PFSK-1 (cell line): ENCODE measurements around the gene IL3.

Experiments
- FOXP2 ChIP-seq: optimal IDR thresholded peaks from 2 replicates; pipeline ENCODE3; 2011; ENCODE audit warnings: borderline replicate concordance, control low read depth, inconsistent platforms; ENCODE audit not compliant: insufficient read depth; ENCODE audit errors: extremely low read length, extremely low read depth
- POLR2AphosphoS5 ChIP-seq: IDR thresholded peaks from 2 replicates; pipeline ENCODE4 v1.6.1; 2012; ENCODE audit warnings: low read depth, mild to moderate bottlenecking, control low read depth, low read length, moderate library complexity
- SIN3A ChIP-seq: IDR thresholded peaks from 2 replicates; pipeline ENCODE4 v1.6.1; 2012; ENCODE audit warnings: mild to moderate bottlenecking, low read length, moderate library complexity, borderline replicate concordance; ENCODE audit not compliant: insufficient read depth
- TAF1 ChIP-seq: IDR thresholded peaks from 2 replicates; pipeline ENCODE4 v1.6.1; 2012; ENCODE audit warnings: low read length, control low read depth, borderline replicate concordance; ENCODE audit not compliant: insufficient read depth
- TF ChIP-seq, protein P1 (sequence below), 2 experiments: IDR thresholded peaks; 2 replicates each; pipeline versions ENCODE4 v1.6.1 to v1.8.0; 2011 to 2012; ENCODE audit warnings: low read depth in 2 of 2, low read length in 2 of 2, control low read depth in 1 of 2, inconsistent platforms in 1 of 2, mild to moderate bottlenecking in 1 of 2, moderate library complexity in 1 of 2; ENCODE audit not compliant: insufficient read depth in 1 of 2

IL3 gene

DNA sequence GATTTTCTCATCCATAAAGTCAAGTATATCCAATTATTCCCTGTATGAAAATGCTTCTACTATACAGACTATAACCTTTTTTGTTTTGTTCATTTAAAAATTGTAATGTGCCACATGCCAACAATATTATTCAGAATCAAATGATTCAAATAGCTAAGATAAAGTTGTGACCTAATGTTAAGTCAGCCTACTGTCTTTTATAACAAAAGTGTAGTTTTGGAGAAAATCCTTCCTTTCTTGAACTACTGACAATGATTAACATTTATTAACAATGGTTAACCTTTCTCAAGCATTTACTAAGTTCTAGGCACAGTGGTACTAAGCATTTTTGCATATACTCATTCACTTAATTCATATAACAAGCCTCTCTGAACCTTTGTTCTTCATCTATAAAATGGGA lies 38.2 kb downstream of the IL3 start:
- TF ChIP-seq POLR2AphosphoS5 (no peak), TAF1 (no peak), SIN3A (no peak), FOXP2 (no peak)
- TF ChIP-seq, protein P1, sequence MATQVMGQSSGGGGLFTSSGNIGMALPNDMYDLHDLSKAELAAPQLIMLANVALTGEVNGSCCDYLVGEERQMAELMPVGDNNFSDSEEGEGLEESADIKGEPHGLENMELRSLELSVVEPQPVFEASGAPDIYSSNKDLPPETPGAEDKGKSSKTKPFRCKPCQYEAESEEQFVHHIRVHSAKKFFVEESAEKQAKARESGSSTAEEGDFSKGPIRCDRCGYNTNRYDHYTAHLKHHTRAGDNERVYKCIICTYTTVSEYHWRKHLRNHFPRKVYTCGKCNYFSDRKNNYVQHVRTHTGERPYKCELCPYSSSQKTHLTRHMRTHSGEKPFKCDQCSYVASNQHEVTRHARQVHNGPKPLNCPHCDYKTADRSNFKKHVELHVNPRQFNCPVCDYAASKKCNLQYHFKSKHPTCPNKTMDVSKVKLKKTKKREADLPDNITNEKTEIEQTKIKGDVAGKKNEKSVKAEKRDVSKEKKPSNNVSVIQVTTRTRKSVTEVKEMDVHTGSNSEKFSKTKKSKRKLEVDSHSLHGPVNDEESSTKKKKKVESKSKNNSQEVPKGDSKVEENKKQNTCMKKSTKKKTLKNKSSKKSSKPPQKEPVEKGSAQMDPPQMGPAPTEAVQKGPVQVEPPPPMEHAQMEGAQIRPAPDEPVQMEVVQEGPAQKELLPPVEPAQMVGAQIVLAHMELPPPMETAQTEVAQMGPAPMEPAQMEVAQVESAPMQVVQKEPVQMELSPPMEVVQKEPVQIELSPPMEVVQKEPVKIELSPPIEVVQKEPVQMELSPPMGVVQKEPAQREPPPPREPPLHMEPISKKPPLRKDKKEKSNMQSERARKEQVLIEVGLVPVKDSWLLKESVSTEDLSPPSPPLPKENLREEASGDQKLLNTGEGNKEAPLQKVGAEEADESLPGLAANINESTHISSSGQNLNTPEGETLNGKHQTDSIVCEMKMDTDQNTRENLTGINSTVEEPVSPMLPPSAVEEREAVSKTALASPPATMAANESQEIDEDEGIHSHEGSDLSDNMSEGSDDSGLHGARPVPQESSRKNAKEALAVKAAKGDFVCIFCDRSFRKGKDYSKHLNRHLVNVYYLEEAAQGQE (IDR thresholded peaks at IDR 0.05; ENCODE audit: insufficient read depth in 1 of 2, low read depth in 2 of 2, low read length in 2 of 2): no peak

DNA sequence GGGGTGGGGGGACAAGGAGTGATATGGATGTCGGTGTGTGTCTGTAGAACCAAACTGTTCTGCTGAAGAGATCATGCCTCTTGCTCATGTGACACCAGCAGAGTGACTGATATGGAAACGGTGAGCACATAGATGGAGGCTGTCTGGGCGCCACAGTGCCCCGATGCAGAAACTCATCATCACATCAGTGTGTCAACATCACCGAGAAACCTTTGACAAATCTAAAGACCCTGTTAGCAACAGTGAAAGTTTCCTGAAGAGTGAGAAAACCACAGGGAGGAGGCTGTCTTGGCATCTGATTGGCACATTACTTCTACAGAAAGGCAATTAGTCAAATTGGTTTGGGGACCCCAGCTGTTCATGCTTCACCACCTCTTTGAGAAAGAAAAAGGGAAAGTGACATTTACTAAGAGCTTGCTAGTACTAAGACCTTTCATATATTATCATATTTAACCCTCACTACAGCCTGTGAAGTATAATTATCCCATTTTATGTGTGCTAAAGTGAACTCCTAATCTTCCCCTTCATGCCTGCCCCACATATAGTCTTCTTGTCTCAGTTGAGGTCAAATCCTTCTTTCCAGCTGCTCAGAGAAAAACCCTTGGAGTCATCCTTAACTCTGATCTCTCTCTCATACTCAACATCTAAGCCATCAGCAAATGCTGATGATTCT lies 38.8 kb downstream of the IL3 start:
- no peak for TF ChIP-seq FOXP2
- TF ChIP-seq, protein P1 (IDR thresholded peaks at IDR 0.05; ENCODE audit: insufficient read depth in 1 of 2, low read depth in 2 of 2, low read length in 2 of 2): no peak
- TF ChIP-seq TAF1: no peak
- no peak for TF ChIP-seq POLR2AphosphoS5
- no peak for TF ChIP-seq SIN3A

DNA sequence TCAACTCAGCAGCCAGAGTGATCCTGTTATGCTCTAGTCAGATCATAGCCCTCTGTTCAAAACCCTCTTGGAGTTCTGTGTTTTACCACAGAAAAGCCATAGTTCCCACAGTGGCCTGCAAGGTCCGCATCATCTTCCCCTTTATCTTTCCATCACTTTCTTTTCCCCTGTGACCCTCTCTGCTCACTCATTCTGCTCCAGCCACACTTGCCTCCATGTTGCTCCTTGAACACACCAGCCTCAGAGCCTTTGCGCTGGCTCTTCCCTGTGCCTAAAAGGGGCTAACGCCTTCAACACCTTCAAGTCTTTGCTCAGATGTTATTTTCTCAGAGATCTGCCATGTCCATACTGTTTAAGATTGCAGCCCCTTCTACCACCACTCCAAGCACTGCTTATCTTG lies 39.5 kb downstream of the IL3 start:
- TF ChIP-seq TAF1 (no peak), SIN3A (no peak), FOXP2 (no peak)
- TF ChIP-seq, protein P1 (IDR thresholded peaks at IDR 0.05; ENCODE audit: insufficient read depth in 1 of 2, low read depth in 2 of 2, low read length in 2 of 2): no peak

DNA sequence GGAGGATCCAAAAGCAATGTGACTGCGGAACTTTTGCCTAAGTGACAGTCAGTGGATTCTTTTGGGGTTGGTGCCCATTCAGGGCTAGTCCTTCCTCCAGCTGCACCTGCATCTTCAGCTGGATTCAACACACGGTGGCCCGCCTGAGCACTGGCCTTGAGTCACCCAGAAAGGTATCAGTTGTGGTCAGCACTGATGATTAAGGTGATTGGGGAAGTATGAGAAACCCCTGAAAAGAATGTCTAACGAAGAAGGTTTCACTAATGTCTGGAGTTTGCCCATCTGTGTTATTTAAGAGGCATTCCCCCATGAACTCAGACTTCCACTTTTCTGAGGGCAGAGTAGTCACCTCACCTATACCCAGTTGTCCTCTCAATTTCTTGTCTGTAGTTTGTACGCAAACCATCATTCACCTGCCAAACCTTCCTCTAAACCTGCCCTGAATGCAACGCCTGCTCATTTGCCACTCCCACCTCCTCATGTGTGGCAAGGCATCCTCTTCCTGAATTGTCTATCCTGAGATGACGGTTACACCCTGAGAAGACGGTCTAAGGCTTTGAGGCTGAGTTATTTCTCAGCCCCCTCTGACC lies 40.3 kb downstream of the IL3 start:
- no peak for TF ChIP-seq FOXP2
- no peak for TF ChIP-seq TAF1
- TF ChIP-seq SIN3A: no peak

DNA sequence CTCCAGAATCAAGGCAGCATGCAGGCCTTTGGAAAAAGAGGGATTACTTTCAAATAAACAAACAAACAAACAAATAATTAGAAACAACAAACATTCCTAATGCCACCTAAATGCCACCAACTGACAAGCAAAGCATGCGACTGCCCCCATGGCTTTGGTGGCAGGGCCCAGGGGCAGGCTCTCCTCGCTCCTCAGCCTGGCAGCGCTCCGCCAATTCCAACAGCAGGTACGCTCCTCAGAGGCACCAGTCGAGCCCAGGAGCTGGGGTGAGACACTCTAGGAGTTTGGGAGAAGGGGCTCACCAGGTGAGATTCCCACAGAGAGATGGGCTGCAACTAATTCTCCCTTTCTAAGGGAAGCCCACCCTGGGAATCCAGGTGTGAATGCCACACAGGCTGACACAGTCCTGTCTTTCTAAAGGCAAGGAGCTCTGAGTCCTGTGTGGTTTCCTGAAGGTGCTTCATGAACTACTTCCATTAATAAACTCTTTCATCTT lies 41.0 kb downstream of the IL3 start:
- TF ChIP-seq FOXP2 (no peak), SIN3A (no peak), TAF1 (no peak), POLR2AphosphoS5 (no peak)
- TF ChIP-seq, protein P1 (IDR thresholded peaks at IDR 0.05; ENCODE audit: insufficient read depth in 1 of 2, low read depth in 2 of 2, low read length in 2 of 2): no peak
